H1 (cell line): ENCODE data around the gene CPE. TPM values are rescaled to one million over a fixed set of nuclear protein-coding genes. Genes with fewer than 3 reads are reported as not detected.

ENCODE experiments used
- CTCF ChIA-PET: fragments of 300-600 bp; sonication (Branson Sonifier 250); formaldehyde crosslinking; loops from one replicate; lab custom pipeline; 2021; ENCODE audit not compliant: partially characterized antibody; lab: Charles Lee
- POLR2A ChIA-PET: fragments of 300-600 bp; sonication (Branson Sonifier 250); formaldehyde crosslinking; loops from one replicate; lab custom pipeline; 2021; ENCODE audit warnings: inconsistent platforms; ENCODE audit not compliant: partially characterized antibody; lab: Charles Lee
- DNase-seq, 2 experiments: peaks; one replicate each; pipeline versions ENCODE4 v3.0.0 to v3.0.0-alpha.2; 2010 to 2022; ENCODE audit warnings: low spot score in 2 of 2, low read depth in 1 of 2, mixed read lengths in 1 of 2
- FAIRE-seq: peaks from 2 replicates; lab custom pipeline; 2011; peaks lifted over from hg19 to GRCh38; lab: Jason Lieb, UNC
- H2AFZ ChIP-seq: 2 replicates; pipeline ENCODE4 v1.8.1; 2012; ENCODE audit warnings: low read length, inconsistent platforms
- H2AK5ac ChIP-seq: 2 replicates; pipeline ENCODE4 v1.6.1; 2013; ENCODE audit warnings: low read depth, low read length
- H2BK120ac ChIP-seq: replicated peaks from 2 replicates; pipeline ENCODE3; 2013; ENCODE audit warnings: low read depth, low read length, inconsistent platforms
- H2BK12ac ChIP-seq: 2 replicates; pipeline ENCODE4 v1.6.1; 2013; ENCODE audit warnings: low read depth, low read length
- H2BK15ac ChIP-seq: 2 replicates; pipeline ENCODE4 v1.6.1; 2013; ENCODE audit warnings: low read length
- H2BK20ac ChIP-seq: 2 replicates; pipeline ENCODE4 v1.6.1; 2013; ENCODE audit warnings: low read length
- H2BK5ac ChIP-seq: 2 replicates; pipeline ENCODE4 v1.6.1; 2013; ENCODE audit warnings: low read depth, low read length
- H3K14ac ChIP-seq: 2 replicates; pipeline ENCODE4 v1.6.1; 2013; ENCODE audit warnings: inconsistent platforms; ENCODE audit not compliant: insufficient read length
- H3K18ac ChIP-seq: 2 replicates; pipeline ENCODE4 v1.6.1; 2013; ENCODE audit warnings: low read length; ENCODE audit errors: extremely low read depth
- H3K23ac ChIP-seq: 2 replicates; pipeline ENCODE4 v1.6.1; 2013; ENCODE audit warnings: inconsistent platforms; ENCODE audit not compliant: insufficient read length
- H3K23me2 ChIP-seq: 2 replicates; pipeline ENCODE4 v1.6.1; 2013; ENCODE audit warnings: low read depth, low read length
- H3K27ac ChIP-seq: 2 replicates; pipeline ENCODE4 v1.6.1; 2011; ENCODE audit warnings: low read depth, low read length, inconsistent platforms
- H3K27me3 ChIP-seq, 4 experiments: replicated peaks in 1 of 4; 1 replicate in 1 of 4; 2 replicates in 3 of 4; pipeline versions ENCODE4 v1.6.1 to v1.8.1; 2011 to 2013; ENCODE audit warnings: low read length in 3 of 4, mild to moderate bottlenecking in 3 of 4, inconsistent platforms in 2 of 4, mixed read lengths in 2 of 4, moderate library complexity in 1 of 4; ENCODE audit not compliant: control insufficient read depth in 3 of 4, insufficient read depth in 3 of 4; ENCODE audit errors: extremely low read depth in 1 of 4
- H3K36me3 ChIP-seq, 4 experiments: 2 replicates each; pipeline versions ENCODE4 v1.6.1 to v1.8.1; 2011 to 2013; ENCODE audit warnings: mild to moderate bottlenecking in 4 of 4, low read length in 3 of 4, moderate library complexity in 2 of 4, control low read depth in 1 of 4, inconsistent platforms in 1 of 4; ENCODE audit not compliant: insufficient read depth in 4 of 4, control insufficient read depth in 2 of 4
- H3K4ac ChIP-seq: replicated peaks from 2 replicates; pipeline ENCODE3; 2013; ENCODE audit warnings: low read length, low read depth, mixed read lengths, inconsistent platforms; ENCODE audit not compliant: insufficient read length
- H3K4me1 ChIP-seq, 4 experiments: replicated peaks in 1 of 4; 1 replicate in 1 of 4; 2 replicates in 3 of 4; pipeline versions ENCODE4 v1.6.1 to v1.8.1; 2011 to 2013; ENCODE audit warnings: low read length in 3 of 4, inconsistent platforms in 2 of 4, mixed read lengths in 1 of 4; ENCODE audit not compliant: insufficient read depth in 4 of 4, control insufficient read depth in 3 of 4
- H3K4me2 ChIP-seq, 2 experiments: 2 replicates each; pipeline versions ENCODE4 v1.6.1 to v1.8.1; 2011 to 2013; ENCODE audit warnings: low read depth in 2 of 2, low read length in 2 of 2, control low read depth in 1 of 2, inconsistent platforms in 1 of 2, mild to moderate bottlenecking in 1 of 2; ENCODE audit not compliant: insufficient read depth in 1 of 2
- H3K4me3 ChIP-seq, 4 experiments: fragments of 200-600, 300-600 bp in 1 of 4; sonication (generic), shearing (Covaris generic), sonication (Bioruptor Twin) in 1 of 4; 2 replicates each; pipeline versions ENCODE4 v1.5.1 to v1.8.1; 2011 to 2016; ENCODE audit warnings: low read length in 4 of 4, low read depth in 3 of 4, control low read depth in 2 of 4, inconsistent platforms in 2 of 4, mild to moderate bottlenecking in 2 of 4, mixed read lengths in 1 of 4, moderate library complexity in 1 of 4; ENCODE audit not compliant: insufficient read depth in 2 of 4; ENCODE audit errors: extremely low read depth in 1 of 4
- H3K56ac ChIP-seq: replicated peaks from 2 replicates; pipeline ENCODE3; 2013; ENCODE audit warnings: low read depth, mild to moderate bottlenecking, mixed read lengths, low read length, inconsistent platforms; ENCODE audit not compliant: insufficient read length
- H3K79me1 ChIP-seq: 2 replicates; pipeline ENCODE4 v1.6.1; 2013; ENCODE audit warnings: low read depth, low read length, control low read depth
- H3K79me2 ChIP-seq, 2 experiments: 2 replicates each; pipeline versions ENCODE4 v1.6.1 to v1.8.1; 2012 to 2013; ENCODE audit warnings: low read length in 2 of 2, mild to moderate bottlenecking in 2 of 2, inconsistent platforms in 1 of 2; ENCODE audit not compliant: insufficient read depth in 2 of 2, control insufficient read depth in 1 of 2
- H3K9ac ChIP-seq, 4 experiments: replicated peaks in 1 of 4; 1 replicate in 1 of 4; 2 replicates in 3 of 4; pipeline versions ENCODE4 v1.6.1 to v1.8.1; 2011 to 2013; ENCODE audit warnings: low read depth in 3 of 4, low read length in 3 of 4, control low read depth in 2 of 4, mild to moderate bottlenecking in 2 of 4, moderate library complexity in 2 of 4, inconsistent platforms in 1 of 4; ENCODE audit errors: extremely low read depth in 1 of 4
- H3K9me3 ChIP-seq, 2 experiments: 2 replicates each; pipeline versions ENCODE4 v1.6.1 to v1.8.1; 2012 to 2013; ENCODE audit warnings: mild to moderate bottlenecking in 2 of 2, moderate library complexity in 2 of 2, control low read depth in 1 of 2, inconsistent platforms in 1 of 2, low read depth in 1 of 2, low read length in 1 of 2, mixed read lengths in 1 of 2; ENCODE audit not compliant: insufficient read depth in 2 of 2
- H4K20me1 ChIP-seq, 2 experiments: replicated peaks in 1 of 2; 2 replicates each; pipeline versions ENCODE3 to v1.8.1; 2011 to 2013; ENCODE audit warnings: inconsistent platforms in 2 of 2, low read length in 2 of 2, mild to moderate bottlenecking in 1 of 2; ENCODE audit not compliant: insufficient read depth in 2 of 2, control insufficient read depth in 1 of 2
- H4K5ac ChIP-seq: 2 replicates; pipeline ENCODE4 v1.6.1; 2013; ENCODE audit warnings: low read length, low read depth, mixed read lengths, inconsistent platforms; ENCODE audit not compliant: insufficient read length
- H4K8ac ChIP-seq: 2 replicates; pipeline ENCODE4 v1.8.0; 2013; ENCODE audit warnings: mild to moderate bottlenecking, moderate library complexity, low read length, inconsistent platforms; ENCODE audit not compliant: insufficient read depth; ENCODE audit errors: extremely low read depth
- H4K91ac ChIP-seq: replicated peaks from 2 replicates; pipeline ENCODE3; 2013; ENCODE audit warnings: low read length, mixed read lengths, inconsistent platforms; ENCODE audit not compliant: insufficient read length
- CTCF ChIP-seq, 3 experiments: IDR thresholded peaks; 1 replicate in 2 of 3; 2 replicates in 1 of 3; pipeline versions ENCODE4 v1.5.1 to v1.6.1; 2011; ENCODE audit warnings: low read length in 3 of 3, mild to moderate bottlenecking in 3 of 3, inconsistent platforms in 2 of 3, low read depth in 1 of 3, moderate library complexity in 1 of 3; ENCODE audit not compliant: insufficient read depth in 1 of 3; ENCODE audit errors: control extremely low read depth in 1 of 3
- NANOG ChIP-seq: IDR thresholded peaks from 2 replicates; pipeline ENCODE4 v1.6.1; 2011; ENCODE audit warnings: low read length, low read depth, mild to moderate bottlenecking, inconsistent platforms; ENCODE audit not compliant: insufficient read depth, poor library complexity, severe bottlenecking
- NRF1 ChIP-seq: IDR thresholded peaks from 2 replicates; pipeline ENCODE4 v1.6.1; 2011; ENCODE audit warnings: mild to moderate bottlenecking, low read depth, low read length, improper control_type of control experiment
- RAD21 ChIP-seq, 2 experiments: IDR thresholded peaks in 1 of 2; conservative IDR thresholded peaks in 1 of 2; 2 replicates each; pipeline ENCODE4 v1.6.1; 2011; ENCODE audit warnings: low read depth in 2 of 2, low read length in 2 of 2, improper control_type of control experiment in 1 of 2, inconsistent platforms in 1 of 2, mild to moderate bottlenecking in 1 of 2, moderate library complexity in 1 of 2
- WGBS, 2 experiments: shearing (Covaris generic) in 1 of 2; methylation state at CpG; one replicate each; pipeline versions ENCODE4 v1.1.6 to v1.1.7; 2013 to 2015; ENCODE audit warnings: low lambda C conversion rate in 2 of 2, mixed read lengths in 2 of 2, inconsistent platforms in 1 of 2, low coverage in 1 of 2, missing lambda C conversion rate in 1 of 2; ENCODE audit not compliant: insufficient replicate concordance in 2 of 2, insufficient coverage in 1 of 2, insufficient read length in 1 of 2; ENCODE audit errors: extremely low coverage in 1 of 2, missing lambda C conversion rate in 1 of 2; 5-methylcytosine and 5-hydroxymethylcytosine counted together
- polyA plus RNA-seq, 7 experiments: library from polyadenylated mRNA; depleted of rRNA in 3 of 7; stranded (reverse) in 5 of 7; unstranded in 2 of 7; fragments of >200 nt in 5 of 7; fragments of 200-250 nt in 2 of 7; gene quantifications; 1 replicate in 5 of 7; 2 replicates in 1 of 7; 4 replicates in 1 of 7; pipeline versions ENCODE4 v1.2.1 to v1.2.3, GENCODE V29; 2011 to 2013; ENCODE audit warnings: missing spikeins in 2 of 7, mixed read lengths in 2 of 7
- total RNA-seq: library from RNA; stranded (reverse); fragmentation: NEBNext Ultra II Directional; extraction: Animal tissue kit (Norgen Biotek cat#: 25700); gene quantifications from 2 replicates; pipeline ENCODE4 v1.2.1, GENCODE V29; 2021

CPE gene
- total and polyA plus RNA-seq, 2 of the 8 experiments (the other 6 are each of a cell fraction or from before 2014, with no cell fraction given) = 9.4 to 10.2 TPM

DNA sequence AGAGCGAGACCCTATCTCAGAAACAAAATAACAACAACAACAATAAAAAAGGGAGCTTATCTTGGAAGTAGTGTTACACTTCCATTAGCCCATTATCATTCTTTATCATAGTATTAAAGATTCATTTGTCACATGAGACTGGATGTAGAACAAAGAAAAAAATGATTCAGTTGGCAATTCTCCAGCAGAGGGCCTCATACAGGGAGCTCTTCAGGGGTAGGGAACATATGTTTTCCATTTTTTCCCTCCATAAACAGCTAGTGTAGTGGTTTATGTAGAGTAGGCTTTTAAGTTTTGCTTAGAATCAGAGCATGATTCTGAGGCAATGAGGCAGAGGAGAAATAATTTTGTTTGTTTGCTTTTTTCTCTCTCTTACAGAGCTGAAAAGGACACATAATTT, 5.8 kb downstream of the CPE start:
- DNase-seq = no peak
- peaks cover 2% of the 10 kb centered on the region; the same call in 1 of the 2 replicates for H3K23me2 ChIP-seq
- TF ChIP-seq RAD21 (IDR thresholded peaks at IDR 0.05 in 1 of 2, conservative IDR thresholded peaks at IDR 0.05 in 1 of 2; ENCODE audit: low read depth in 2 of 2, low read length in 2 of 2) (0 out of 4 replicates have a peak, but pooled peaks of 1 of the 2 experiments have one; percentile 6), NANOG (no peak), CTCF (IDR thresholded peaks at IDR 0.05; ENCODE audit: control extremely low read depth in 1 of 3, insufficient read depth in 1 of 3, low read depth in 1 of 3, low read length in 3 of 3) (peak in 1 of 3 experiments; percentile 38; a peak in 2 of 4 replicates), NRF1 (no peak)
- TF ChIP-seq, all 59 proteins: peak for 2
- no peaks in the 10 kb centered on the region for H3K79me1 ChIP-seq
- H3K4me2 ChIP-seq = no peak overlapping the region
- ChIA-PET CTCF (interaction anchor here (0.6 to 3.7 kb wide), 32 partner anchors 8 to 368 kb away, joined by 3 to 18 read pairs (median 5); partner anchors contain the start of gene TMEM192), POLR2A (interaction anchor here (1.1 kb wide), 1 partner anchor 9 kb away, joined by 3 read pairs; no protein-coding TSS in a partner anchor)
- no peaks in the 10 kb centered on the region for H3K79me2 ChIP-seq
- no peak overlapping the region for H2AFZ ChIP-seq
- FAIRE-seq = no peak
- H2BK5ac ChIP-seq = no peak overlapping the region
- no peaks in the 10 kb centered on the region for H3K9me3 ChIP-seq
- no peak overlapping the region for H3K4me3 ChIP-seq
- no peak overlapping the region for H3K27ac ChIP-seq
- no peak overlapping the region for H2BK15ac ChIP-seq
- H2BK20ac ChIP-seq = no peak overlapping the region
- H4K5ac ChIP-seq = no peak overlapping the region
- no peaks in the 10 kb centered on the region for H4K20me1 ChIP-seq
- peaks cover 0 to 7% (median 4%) of the 10 kb centered on the region in 4 experiments; a peak in 2 of 7 replicates for H3K27me3 ChIP-seq
- no peak overlapping the region for H3K9ac ChIP-seq
- 54% methylated on average over 1 of the region's 1 CpG; no CpG with 5 or more reads in 1 of the 2 experiments for WGBS, 2 experiments
- no peak overlapping the region for H2AK5ac ChIP-seq
- H3K18ac ChIP-seq = no peak overlapping the region
- no peak overlapping the region for H4K8ac ChIP-seq
- no peak overlapping the region for H3K4ac ChIP-seq
- H2BK120ac ChIP-seq = no peak overlapping the region
- H3K14ac ChIP-seq = no peak overlapping the region
- no peak overlapping the region for H3K56ac ChIP-seq
- H3K4me1 ChIP-seq = peaks cover 0 to 4% (median 3%) of the 10 kb centered on the region in 4 experiments; a peak in 3 of 7 replicates
- H2BK12ac ChIP-seq = no peak overlapping the region
- no peak overlapping the region for H3K23ac ChIP-seq
- H3K36me3 ChIP-seq = no peaks in the 10 kb centered on the region
- H4K91ac ChIP-seq = no peak overlapping the region
